Neuron (in vitro differentiated cells): ENCODE measurements around the gene TRIM47.

Experiments used
- H2AFZ ChIP-seq: one replicate; pipeline ENCODE4 v1.6.1; 2013; ENCODE audit warnings: low read depth, mild to moderate bottlenecking, inconsistent platforms, low read length, moderate library complexity
- H3K27me3 ChIP-seq: one replicate; pipeline ENCODE4 v1.6.1; 2013; ENCODE audit warnings: low read length; ENCODE audit not compliant: insufficient read depth
- H3K36me3 ChIP-seq: one replicate; pipeline ENCODE4 v1.6.1; 2013; ENCODE audit warnings: low read length; ENCODE audit not compliant: insufficient read depth
- H3K4me1 ChIP-seq: one replicate; pipeline ENCODE4 v1.6.1; 2013; ENCODE audit warnings: low read length; ENCODE audit not compliant: insufficient read depth
- H3K4me3 ChIP-seq: 2 replicates; pipeline ENCODE4 v1.5.1; 2013; ENCODE audit warnings: mild to moderate bottlenecking, low read length, moderate library complexity
- H3K9me3 ChIP-seq: one replicate; pipeline ENCODE4 v1.6.1; 2013; ENCODE audit warnings: low read length

Gene TRIM47, protein sequence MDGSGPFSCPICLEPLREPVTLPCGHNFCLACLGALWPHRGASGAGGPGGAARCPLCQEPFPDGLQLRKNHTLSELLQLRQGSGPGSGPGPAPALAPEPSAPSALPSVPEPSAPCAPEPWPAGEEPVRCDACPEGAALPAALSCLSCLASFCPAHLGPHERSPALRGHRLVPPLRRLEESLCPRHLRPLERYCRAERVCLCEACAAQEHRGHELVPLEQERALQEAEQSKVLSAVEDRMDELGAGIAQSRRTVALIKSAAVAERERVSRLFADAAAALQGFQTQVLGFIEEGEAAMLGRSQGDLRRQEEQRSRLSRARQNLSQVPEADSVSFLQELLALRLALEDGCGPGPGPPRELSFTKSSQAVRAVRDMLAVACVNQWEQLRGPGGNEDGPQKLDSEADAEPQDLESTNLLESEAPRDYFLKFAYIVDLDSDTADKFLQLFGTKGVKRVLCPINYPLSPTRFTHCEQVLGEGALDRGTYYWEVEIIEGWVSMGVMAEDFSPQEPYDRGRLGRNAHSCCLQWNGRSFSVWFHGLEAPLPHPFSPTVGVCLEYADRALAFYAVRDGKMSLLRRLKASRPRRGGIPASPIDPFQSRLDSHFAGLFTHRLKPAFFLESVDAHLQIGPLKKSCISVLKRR

DNA sequence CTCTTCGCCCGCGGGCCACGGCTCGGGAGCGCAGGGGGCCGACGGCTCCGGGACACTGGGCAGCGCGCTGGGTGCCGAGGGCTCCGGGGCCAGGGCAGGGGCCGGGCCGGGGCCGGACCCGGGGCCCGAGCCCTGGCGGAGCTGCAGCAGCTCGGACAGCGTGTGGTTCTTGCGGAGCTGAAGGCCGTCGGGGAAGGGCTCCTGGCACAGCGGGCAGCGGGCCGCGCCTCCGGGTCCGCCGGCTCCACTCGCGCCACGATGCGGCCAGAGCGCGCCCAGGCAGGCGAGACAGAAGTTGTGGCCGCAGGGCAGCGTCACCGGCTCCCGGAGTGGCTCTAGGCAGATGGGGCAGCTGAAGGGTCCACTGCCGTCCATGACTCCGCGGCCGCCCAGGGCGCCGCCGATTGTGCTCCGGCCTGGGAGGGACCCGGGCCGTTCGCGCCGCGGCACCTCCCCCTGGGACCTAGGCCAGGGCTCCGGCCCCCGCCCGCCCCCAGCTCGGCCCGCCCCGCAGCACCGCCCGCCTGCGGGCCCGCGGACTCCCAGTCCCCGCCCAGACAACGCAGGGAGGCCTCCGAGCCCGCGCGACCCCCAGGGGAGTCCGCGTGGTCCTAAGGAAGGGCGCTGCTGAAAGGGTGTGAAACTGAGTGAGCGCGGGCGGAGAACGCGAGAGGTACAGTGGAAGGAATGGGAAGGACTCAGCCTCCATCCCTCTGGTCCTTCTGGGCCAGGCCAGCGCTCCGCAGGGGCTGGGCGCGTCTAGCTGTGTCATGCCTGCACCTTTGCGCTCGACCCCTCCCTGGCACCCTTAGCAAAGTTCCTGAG is at the start of gene TRIM47:
TRIM47 (minus strand) TSS at position 408 of the 825 bp plus-strand sequence; CDS start at position 375, 33 bp downstream.
- no peaks in the 10 kb centered on the region for H3K9me3 ChIP-seq
- H3K36me3 ChIP-seq = no peaks in the 10 kb centered on the region
- peak within 1 kb of the TSS; percentile 21 for H3K4me3 ChIP-seq
- peak within 1 kb of the TSS; percentile 68 for H2AFZ ChIP-seq
- peaks cover 56% of the 10 kb centered on the region for H3K27me3 ChIP-seq
- H3K4me1 ChIP-seq = peaks cover 4% of the 10 kb centered on the region

DNA sequence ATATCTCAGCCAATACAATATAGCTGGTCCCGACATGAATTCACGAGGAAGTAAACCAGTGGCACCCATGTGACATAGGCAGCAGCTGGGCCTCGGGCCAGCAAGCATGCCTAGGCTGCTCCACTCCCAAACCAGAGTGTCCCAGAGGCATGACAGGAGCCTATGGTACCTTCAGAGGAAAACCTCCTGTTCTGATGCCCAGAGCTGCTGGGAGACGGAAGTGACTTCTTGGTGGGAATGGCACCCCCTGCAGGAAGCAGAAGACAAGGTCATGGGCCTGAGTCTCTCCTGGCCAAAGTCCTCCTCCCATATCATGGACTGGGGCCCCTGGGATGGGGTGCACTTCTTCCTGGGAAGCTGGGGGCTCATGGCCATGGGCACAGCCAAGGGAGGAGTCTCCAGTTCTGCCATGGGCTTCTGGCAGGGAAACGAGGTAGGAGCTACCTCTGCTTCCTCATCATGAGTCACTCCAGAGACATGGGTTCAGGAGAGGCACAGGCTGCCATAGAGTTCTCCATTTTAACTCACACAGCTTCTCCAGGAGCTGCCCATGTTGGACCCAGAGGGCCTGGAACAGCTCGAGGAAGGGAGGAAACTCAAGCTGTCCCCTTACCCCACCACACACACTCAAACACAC is 49.0 kb upstream of the TRIM47 start:
- peaks cover 20% of the 10 kb centered on the region for H3K36me3 ChIP-seq
- H2AFZ ChIP-seq = no peak overlapping the region
- no peak overlapping the region for H3K4me3 ChIP-seq
- H3K9me3 ChIP-seq = no peaks in the 10 kb centered on the region
- no peaks in the 10 kb centered on the region for H3K27me3 ChIP-seq
- no peaks in the 10 kb centered on the region for H3K4me1 ChIP-seq

DNA sequence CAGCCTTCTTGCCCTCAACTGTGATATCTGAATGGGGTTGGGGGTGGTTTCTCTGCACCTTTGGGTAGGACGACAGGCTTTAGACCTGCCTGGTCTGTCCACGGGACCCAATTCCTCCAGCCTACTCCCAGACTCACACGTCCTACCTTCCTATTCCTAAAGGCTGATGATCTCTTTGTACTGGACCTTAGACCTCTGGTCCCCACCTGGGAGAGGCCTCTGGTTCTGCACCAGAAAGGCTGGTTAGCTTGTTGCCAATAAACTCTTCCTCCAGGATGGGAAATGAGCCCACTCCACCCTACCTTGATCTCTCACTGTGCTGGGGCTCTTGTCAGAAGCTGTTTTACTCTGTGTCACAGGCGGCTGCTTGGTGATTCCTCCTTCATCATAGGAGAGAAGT is 48.1 kb upstream of the TRIM47 start:
- Histone ChIP-seq H3K4me3 (no peak overlapping the region), H3K9me3 (no peaks in the 10 kb centered on the region), H2AFZ (no peak overlapping the region), H3K27me3 (no peaks in the 10 kb centered on the region), H3K36me3 (peaks cover 20% of the 10 kb centered on the region), H3K4me1 (no peaks in the 10 kb centered on the region)

DNA sequence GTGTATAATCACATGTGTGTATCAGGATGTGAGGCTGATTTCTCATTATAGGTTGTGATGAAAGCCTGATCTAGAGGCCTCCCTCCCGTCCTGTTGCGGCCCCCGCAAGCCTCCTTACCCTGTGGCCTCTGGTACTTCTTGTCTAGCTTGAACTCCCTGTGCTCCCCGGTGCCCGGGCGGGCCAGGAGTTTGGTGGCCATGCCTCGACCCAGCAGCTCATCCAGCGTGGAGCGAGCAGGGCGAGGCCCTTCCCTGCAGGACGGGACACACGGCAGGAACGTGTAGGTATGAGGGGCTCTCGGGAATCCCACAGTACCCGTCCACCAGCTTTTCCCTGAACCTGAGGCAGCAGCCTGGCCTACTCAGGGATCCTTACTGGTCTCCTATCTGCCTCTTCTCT is 47.5 kb upstream of the TRIM47 start:
- H3K27me3 ChIP-seq = no peaks in the 10 kb centered on the region
- H3K36me3 ChIP-seq = peaks cover 20% of the 10 kb centered on the region
- H2AFZ ChIP-seq = no peak overlapping the region
- no peak overlapping the region for H3K4me3 ChIP-seq
- H3K9me3 ChIP-seq = no peaks in the 10 kb centered on the region
- H3K4me1 ChIP-seq = no peaks in the 10 kb centered on the region

DNA sequence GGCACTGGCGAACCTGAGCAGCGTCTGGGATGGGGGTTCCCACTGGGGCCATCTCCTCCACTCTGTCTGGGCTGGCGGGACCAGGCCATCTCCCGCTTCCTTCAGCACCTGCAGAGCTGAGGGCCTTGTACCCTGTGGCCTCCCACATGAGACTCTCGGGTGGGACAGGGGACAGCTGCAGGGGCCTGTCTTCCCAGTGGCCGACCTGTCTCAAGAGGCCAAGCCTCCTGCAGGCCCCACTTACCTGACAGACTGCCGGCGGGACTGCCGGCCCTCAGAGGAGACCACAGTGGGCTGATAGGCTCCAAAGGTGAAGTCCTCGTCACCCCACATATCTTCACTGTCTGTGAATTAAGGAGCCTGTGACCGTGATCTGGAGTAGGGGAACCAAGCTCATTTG is 46.7 kb upstream of the TRIM47 start:
- no peaks in the 10 kb centered on the region for H3K27me3 ChIP-seq
- H3K36me3 ChIP-seq = peaks cover 20% of the 10 kb centered on the region
- no peaks in the 10 kb centered on the region for H3K4me1 ChIP-seq
- H2AFZ ChIP-seq = no peak overlapping the region
- no peaks in the 10 kb centered on the region for H3K9me3 ChIP-seq
- no peak overlapping the region for H3K4me3 ChIP-seq

DNA sequence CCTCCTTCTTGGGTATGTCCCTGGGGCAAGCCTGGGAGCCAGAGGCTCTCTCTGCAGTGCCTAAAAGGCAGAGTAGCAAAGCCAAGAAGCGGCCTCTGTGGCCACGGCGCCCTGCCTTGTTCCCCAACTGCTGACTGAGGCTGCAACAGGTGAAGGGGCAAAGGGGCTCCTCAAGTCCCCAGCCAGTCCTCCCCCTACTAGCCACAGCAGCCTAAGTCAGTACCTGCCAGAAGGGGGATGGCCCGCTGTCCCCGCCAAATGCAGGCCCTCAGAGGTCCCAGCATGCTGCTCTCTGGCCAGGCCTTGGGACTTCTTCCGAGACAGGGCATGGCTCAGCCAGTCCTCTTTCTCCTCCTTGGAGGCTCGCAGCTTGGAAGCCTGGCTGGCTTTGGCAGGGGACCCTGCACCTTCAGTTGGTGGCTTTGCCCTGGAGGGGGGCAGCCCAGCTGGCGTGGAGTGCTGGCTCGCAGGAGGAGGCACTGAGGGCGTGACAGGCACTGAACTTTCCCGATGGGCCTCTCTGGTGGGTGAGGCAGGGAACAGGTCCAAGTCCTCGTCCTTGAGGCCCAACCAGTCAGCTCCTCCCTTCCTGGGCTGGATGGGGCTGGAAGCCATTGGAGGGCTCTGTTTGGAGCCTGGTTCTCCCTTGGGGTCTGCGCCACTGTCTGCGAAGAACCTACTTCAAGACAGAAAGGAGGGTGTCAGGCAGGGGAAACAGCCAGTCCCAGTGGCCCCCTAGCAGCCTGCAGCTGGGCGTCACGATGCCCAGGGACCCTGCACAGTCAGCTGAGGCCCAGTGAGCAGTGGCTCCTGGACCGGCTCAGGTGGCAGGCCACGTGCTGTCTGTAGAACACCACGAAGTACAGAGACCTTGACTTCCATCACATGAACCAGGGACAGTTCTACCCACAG is 44.8 kb upstream of the TRIM47 start:
- Histone ChIP-seq H3K4me1 (no peaks in the 10 kb centered on the region), H3K4me3 (no peak overlapping the region), H3K27me3 (no peaks in the 10 kb centered on the region), H3K36me3 (peaks cover 20% of the 10 kb centered on the region), H2AFZ (no peak overlapping the region), H3K9me3 (no peaks in the 10 kb centered on the region)

DNA sequence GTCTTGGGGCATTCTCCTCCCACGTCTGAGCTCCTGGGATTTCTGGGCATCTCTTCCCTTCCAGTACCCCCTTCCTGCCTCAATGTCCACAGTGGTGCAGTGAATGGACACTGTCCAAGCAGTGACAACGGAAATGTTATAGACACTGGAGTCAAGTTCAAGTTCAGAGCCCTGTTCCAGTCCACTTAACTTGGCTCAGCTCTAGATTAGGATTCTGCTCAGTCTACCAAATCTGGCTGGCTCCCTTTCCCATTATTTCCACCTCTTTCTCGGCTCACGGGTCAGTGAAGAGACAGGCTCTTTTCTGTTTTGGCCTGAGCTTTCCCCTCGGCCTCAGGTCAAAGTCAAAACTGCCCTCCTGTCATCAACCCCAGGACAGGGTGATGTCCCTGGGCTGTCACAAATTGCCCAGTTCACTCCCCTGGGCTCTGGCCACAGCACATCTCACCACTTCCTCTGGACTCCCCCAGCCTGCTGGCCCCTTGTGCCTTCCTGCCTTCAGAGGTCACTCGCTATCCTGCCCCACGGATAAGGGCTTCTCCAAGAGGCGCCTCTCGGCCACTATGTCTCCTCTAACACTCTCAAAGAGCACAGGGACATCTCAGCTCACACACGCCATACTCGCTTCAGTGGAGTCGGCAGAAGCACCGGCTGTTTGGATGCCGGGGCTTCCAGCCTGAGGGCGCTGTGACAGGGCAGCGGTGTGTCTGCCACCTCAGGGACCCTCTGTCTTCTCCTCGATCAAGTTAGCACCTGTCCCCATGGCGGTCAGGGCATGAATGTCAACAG is 44.0 kb upstream of the TRIM47 start:
- H2AFZ ChIP-seq = no peak overlapping the region
- no peaks in the 10 kb centered on the region for H3K27me3 ChIP-seq
- no peaks in the 10 kb centered on the region for H3K4me1 ChIP-seq
- peaks cover 23% of the 10 kb centered on the region for H3K36me3 ChIP-seq
- H3K9me3 ChIP-seq = no peaks in the 10 kb centered on the region
- no peak overlapping the region for H3K4me3 ChIP-seq

DNA sequence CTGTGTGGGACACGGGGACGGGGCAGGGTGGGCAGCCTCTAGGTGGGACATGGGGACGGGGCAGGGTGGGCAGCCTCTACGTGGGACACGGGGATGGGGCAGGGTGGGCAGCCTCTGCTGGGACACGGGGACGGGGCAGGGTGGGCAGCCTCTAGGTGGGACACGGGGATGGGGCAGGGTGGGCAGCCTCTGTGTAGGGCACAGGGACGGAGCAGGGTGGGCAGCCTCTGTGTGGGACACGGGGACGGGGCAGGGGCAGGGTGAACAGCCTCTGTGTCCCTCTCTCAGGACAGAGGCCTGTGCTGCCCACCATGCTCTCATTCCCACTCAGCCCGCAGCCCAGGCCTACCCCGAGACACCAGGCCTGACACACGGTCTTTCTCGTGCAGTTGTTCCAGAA is 43.2 kb upstream of the TRIM47 start:
- no peak overlapping the region for H3K4me3 ChIP-seq

DNA sequence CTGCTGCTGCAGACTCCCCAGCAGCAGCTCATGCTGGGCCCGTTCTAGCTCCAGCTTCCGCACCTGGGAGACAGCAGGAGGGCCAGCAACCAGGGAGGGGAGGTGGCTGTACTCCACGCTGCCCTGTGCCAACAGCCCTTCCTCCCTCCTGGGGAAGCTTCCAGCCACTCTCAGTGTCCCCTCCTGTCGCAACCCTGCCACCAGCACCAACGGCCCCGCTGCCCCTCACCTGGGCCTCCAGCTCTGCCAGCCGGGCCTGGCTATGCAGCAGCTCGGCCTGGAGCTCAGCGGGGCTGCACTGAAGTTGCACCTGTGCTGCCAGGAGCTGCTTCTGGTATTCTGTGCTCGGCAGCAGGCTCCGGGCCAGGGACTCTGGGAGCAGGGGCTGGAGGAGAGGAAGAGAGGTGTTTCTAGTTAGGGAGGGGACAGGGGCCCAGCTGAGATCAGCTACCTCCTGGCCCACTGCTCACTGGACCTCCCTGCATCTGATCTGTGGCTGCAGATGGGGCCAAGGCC is 41.7 kb upstream of the TRIM47 start:
- Histone ChIP-seq H3K27me3 (no peaks in the 10 kb centered on the region), H2AFZ (no peak overlapping the region), H3K4me1 (no peaks in the 10 kb centered on the region), H3K9me3 (no peaks in the 10 kb centered on the region), H3K36me3 (peaks cover 12% of the 10 kb centered on the region), H3K4me3 (no peak overlapping the region)

More for the DNA sequence above, 43.2 kb upstream of the TRIM47 start:
- H3K9me3 ChIP-seq = no peaks in the 10 kb centered on the region
- H3K27me3 ChIP-seq = no peaks in the 10 kb centered on the region
- H3K4me1 ChIP-seq = no peaks in the 10 kb centered on the region
- H2AFZ ChIP-seq = no peak overlapping the region
- peaks cover 23% of the 10 kb centered on the region for H3K36me3 ChIP-seq

DNA sequence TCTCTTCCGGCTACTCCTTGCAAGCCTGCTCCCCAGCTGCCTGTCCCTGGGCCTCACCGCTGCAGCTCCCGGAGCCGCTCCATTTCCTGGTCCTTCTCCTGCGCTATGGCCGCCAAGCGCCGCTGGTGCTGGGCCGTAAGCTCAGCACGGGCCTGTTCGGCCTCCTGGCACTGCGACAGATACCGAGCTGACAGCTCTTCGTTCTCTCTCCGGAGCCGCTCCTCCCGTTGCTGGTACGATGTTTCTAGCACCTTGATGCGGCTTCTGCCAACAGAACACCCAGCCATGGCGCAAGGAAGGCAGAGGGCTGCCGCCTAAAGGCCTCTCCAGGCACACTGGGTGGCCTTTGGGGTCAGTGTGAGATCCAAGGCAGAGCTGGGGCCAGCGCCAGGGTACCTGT is 41.2 kb upstream of the TRIM47 start:
- Histone ChIP-seq H3K27me3 (no peaks in the 10 kb centered on the region), H3K36me3 (peaks cover 8% of the 10 kb centered on the region), H3K4me3 (no peak overlapping the region), H3K4me1 (no peaks in the 10 kb centered on the region), H3K9me3 (no peaks in the 10 kb centered on the region), H2AFZ (no peak overlapping the region)

DNA sequence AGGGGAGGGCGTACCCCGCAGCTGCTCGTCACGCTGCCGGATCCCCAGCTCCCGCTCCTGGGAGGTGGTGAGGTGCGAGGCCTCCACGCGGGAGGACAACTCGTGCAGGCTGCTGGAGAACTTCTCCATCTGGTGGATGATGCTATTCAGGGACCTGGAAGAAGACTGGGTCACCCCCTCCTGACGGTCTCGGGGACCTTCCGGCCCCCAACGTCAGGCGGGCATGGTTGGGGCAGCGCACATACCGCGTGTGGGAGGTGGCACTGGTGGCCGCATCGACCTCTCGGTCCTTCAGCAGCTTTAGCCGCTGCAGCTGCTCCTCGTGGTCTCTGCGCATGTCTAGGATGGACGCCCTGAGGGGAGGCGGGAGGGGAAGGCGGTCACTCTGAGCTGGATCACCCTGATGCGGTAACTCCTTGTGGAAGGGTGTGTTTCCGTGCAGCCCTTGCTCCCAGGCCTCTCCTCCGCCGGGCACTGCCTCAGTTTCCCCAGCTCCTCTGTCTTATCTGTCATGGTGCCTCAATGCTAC is 39.6 kb upstream of the TRIM47 start:
- Histone ChIP-seq H3K27me3 (no peaks in the 10 kb centered on the region), H3K4me1 (no peaks in the 10 kb centered on the region), H3K4me3 (no peak overlapping the region), H2AFZ (no peak overlapping the region), H3K9me3 (no peaks in the 10 kb centered on the region), H3K36me3 (peaks cover 14% of the 10 kb centered on the region)
